ENCODE results near the gene STXBP5. TPM values are rescaled to one million over a fixed set of nuclear protein-coding genes. Genes with fewer than 3 reads are reported as not detected.

STXBP5 gene
- total and polyA plus RNA-seq, 2 of the 4 experiments (the other 2 are of a cell fraction) = 13.2 to 46.4 TPM

DNA sequence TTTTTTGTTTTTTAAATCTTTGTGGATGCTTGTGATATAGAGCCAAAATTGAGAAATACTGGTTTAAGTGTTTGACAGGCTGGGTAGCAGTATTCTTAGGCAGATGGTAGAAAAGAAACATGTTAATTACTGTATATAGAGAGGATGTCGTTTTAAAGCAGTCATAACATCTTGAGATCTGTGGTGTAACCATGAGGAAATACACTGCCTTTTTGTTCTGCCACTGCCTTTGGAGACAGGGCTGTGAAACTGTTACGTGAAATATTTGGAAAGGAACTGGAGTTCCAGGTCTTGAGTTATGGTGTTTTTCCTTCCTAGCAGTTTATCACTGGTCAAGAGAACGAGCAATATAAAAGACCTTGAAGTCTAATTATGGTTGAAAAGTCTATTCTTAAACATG lies 19.5 kb downstream of the STXBP5 start:
- Histone ChIP-seq H3K4ac (ENCODE audit: low read depth, low read length) (no peak overlapping the region), H3K9me1 (ENCODE audit: insufficient read depth, low read length) (0 out of 2 replicates have a peak, but pooled peaks cover 3% of the 10 kb centered on the region), H2BK20ac (ENCODE audit: low read depth, low read length) (no peak overlapping the region), H3K79me1 (ENCODE audit: low read depth in 1 of 2, low read length in 2 of 2) (peaks cover 21 to 41% of the 10 kb centered on the region in 2 experiments), H4K91ac (ENCODE audit: insufficient read depth, low read depth, low read length) (no peak overlapping the region), H4K5ac (ENCODE audit: low read depth, low read length) (0 out of 2 replicates have a peak overlapping the region, but pooled peaks have one; percentile 47), H4K20me1 (ENCODE audit: insufficient read depth, low read length) (no peaks in the 10 kb centered on the region), H2BK120ac (ENCODE audit: low read depth, low read length) (no peak overlapping the region), H2AK9ac (replicated peaks; ENCODE audit: low read depth, low read length, poor library complexity) (no peak overlapping the region), H2AFZ (replicated peaks; ENCODE audit: low read length, poor library complexity) (no peak overlapping the region), H3K14ac (replicated peaks; ENCODE audit: low read depth, low read length) (no peak overlapping the region), H2AK5ac (ENCODE audit: low read depth, low read length) (no peak overlapping the region), H3K4me1 (ENCODE audit: control insufficient read depth, insufficient read depth, low read length) (peaks cover 8% of the 10 kb centered on the region), H3K18ac (ENCODE audit: low read depth, low read length) (peak overlapping the region; percentile 3; the same call in 1 of the 2 replicates), H2BK5ac (ENCODE audit: low read depth, low read length, poor library complexity, severe bottlenecking) (no peak overlapping the region), H3K23ac (ENCODE audit: low read depth, low read length) (peak overlapping the region; percentile 28; the same call in 1 of the 2 replicates), H4K8ac (ENCODE audit: low read depth in 2 of 2, low read length in 2 of 2) (no peak overlapping the region), H3K36me3 (ENCODE audit: control insufficient read depth, insufficient read depth, low read length) (peaks cover 4% of the 10 kb centered on the region), H3K9ac (ENCODE audit: low read depth, low read length) (no peak overlapping the region), H2BK15ac (ENCODE audit: low read depth, low read length) (no peak overlapping the region), H3K27me3 (ENCODE audit: control insufficient read depth, insufficient read depth, low read length) (no peaks in the 10 kb centered on the region), H3K27ac (ENCODE audit: insufficient read depth, low read length) (peak overlapping the region; percentile 37; the same call in 1 of the 2 replicates), H3K9me3 (ENCODE audit: control insufficient read depth, insufficient read depth, low read length) (no peaks in the 10 kb centered on the region), H3K4me2 (ENCODE audit: low read depth, low read length) (no peak overlapping the region), H3K4me3 (ENCODE audit: insufficient read depth, low read depth, low read length) (no peak overlapping the region), H3K56ac (ENCODE audit: extremely low read depth, insufficient read depth, low read length) (no peak overlapping the region)
- no peak for ATAC-seq (ENCODE audit: low read depth)
- POLR2A ChIA-PET (ENCODE audit: unreplicated experiment) = no interaction called here
- no peak for TF ChIP-seq FOS (IDR thresholded peaks at IDR 0.05; ENCODE audit: low read depth, low read length)
- TF ChIP-seq MAZ (IDR thresholded peaks at IDR 0.05; ENCODE audit: borderline replicate concordance, low read depth, low read length) = no peak
- no peak for TF ChIP-seq CEBPB (IDR thresholded peaks at IDR 0.05; ENCODE audit: low read depth, low read length)
- no peak for TF ChIP-seq BHLHE40 (IDR thresholded peaks at IDR 0.05; ENCODE audit: low read depth, low read length)
- no peak for TF ChIP-seq RAD21 (IDR thresholded peaks at IDR 0.05; ENCODE audit: low read length)
- TF ChIP-seq, protein P1, sequence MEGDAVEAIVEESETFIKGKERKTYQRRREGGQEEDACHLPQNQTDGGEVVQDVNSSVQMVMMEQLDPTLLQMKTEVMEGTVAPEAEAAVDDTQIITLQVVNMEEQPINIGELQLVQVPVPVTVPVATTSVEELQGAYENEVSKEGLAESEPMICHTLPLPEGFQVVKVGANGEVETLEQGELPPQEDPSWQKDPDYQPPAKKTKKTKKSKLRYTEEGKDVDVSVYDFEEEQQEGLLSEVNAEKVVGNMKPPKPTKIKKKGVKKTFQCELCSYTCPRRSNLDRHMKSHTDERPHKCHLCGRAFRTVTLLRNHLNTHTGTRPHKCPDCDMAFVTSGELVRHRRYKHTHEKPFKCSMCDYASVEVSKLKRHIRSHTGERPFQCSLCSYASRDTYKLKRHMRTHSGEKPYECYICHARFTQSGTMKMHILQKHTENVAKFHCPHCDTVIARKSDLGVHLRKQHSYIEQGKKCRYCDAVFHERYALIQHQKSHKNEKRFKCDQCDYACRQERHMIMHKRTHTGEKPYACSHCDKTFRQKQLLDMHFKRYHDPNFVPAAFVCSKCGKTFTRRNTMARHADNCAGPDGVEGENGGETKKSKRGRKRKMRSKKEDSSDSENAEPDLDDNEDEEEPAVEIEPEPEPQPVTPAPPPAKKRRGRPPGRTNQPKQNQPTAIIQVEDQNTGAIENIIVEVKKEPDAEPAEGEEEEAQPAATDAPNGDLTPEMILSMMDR (conservative IDR thresholded peaks at IDR 0.05; ENCODE audit: low read depth, low read length) = no peak
- TF ChIP-seq SMC3 (IDR thresholded peaks at IDR 0.05; ENCODE audit: low read depth, low read length) = no peak
- TF ChIP-seq CHD1 (IDR thresholded peaks at IDR 0.05; ENCODE audit: low read depth, low read length) = no peak
- TF ChIP-seq RCOR1 (IDR thresholded peaks at IDR 0.05; ENCODE audit: insufficient replicate concordance, low read length) = no peak
- no peak for TF ChIP-seq MXI1 (IDR thresholded peaks at IDR 0.05; ENCODE audit: borderline replicate concordance, low read depth, low read length)
- no peak for DNase-seq
- in situ Hi-C loops (cut with MboI; ENCODE audit: low sequenced_read_pairs) = loop anchor here (25.0 kb wide), 1 partner anchor 311 kb away; no protein-coding TSS in a partner anchor
- WGBS, 2 experiments (ENCODE audit: extremely low coverage in 2 of 2, insufficient read length in 1 of 2) = no CpG with 5 or more reads among the region's 3 CpGs
- intact Hi-C loops (cut with micrococcal nuclease) = loop anchor here (5.0 kb wide), 2 partner anchors 311 to 366 kb away; no protein-coding TSS in a partner anchor
- no TSS peak for BruUV-seq (replicated peaks)
- dilution Hi-C loops (cut with HindIII; ENCODE audit: low sequenced_read_pairs, unreplicated experiment) = no loop called here
- CTCF ChIA-PET = interaction anchor here (1.2 kb wide), 1 partner anchor 11 kb away, joined by 3 read pairs; no protein-coding TSS in a partner anchor

Data from IMR-90 (cell line).